ENCODE results near the gene GATAD2A. TPM values are rescaled to one million over a fixed set of nuclear protein-coding genes. Genes with fewer than 3 reads are reported as not detected.
A peak's percentile ranks its signal among the peaks of the same experiment; 100 is the strongest.

The GATAD2A gene
- total RNA-seq, 1 donor from 2014 or later, result 163 TPM

DNA sequence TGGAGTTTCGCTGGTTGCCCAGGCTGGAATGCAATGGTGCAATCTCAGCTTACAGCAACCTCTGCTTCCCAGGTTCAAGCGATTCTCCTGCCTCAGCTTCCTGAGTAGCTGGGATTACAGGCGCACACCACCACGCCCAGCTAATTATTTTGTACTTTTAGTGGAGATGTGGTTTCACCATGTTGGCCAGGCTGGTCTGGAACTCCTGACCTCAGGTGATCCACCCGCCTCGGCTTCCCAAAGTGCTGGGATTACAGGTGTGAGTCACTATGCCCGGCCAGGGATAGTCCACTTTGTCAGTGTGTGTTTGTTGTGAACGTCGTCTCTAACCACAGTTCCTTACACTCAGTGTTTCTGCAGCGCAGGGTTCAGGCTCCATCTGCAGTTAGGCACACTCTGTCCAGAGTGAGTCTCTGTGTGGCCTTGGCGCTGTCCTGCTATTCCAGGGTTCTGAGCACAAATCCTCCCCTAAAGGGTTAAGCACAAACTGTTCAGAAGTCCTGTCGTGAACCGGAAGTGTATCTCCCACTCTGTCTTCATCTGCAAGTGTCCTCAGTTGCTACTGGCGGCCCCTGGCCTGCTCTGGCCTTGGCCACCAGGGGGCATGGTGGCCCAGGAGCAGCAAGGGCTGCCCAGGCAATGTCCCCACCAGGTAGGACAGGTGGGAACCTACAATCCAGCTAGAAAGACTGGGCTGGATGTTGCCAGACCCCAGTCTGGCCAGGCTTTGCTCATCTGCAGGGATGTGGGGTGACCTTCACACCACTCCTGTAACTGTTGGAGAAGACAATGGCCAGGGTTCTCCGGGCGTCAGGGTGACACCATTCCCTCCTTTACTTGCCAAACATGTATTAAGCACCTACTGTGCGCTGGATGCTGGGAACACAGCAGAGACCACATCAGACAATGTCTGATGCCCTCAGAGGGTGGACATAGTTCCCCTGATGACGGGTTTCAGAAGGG is 38.8 kb upstream of the GATAD2A start:
- peak; percentile 54 for DNase-seq (ENCODE audit: low read depth)
- TF ChIP-seq, protein P1, sequence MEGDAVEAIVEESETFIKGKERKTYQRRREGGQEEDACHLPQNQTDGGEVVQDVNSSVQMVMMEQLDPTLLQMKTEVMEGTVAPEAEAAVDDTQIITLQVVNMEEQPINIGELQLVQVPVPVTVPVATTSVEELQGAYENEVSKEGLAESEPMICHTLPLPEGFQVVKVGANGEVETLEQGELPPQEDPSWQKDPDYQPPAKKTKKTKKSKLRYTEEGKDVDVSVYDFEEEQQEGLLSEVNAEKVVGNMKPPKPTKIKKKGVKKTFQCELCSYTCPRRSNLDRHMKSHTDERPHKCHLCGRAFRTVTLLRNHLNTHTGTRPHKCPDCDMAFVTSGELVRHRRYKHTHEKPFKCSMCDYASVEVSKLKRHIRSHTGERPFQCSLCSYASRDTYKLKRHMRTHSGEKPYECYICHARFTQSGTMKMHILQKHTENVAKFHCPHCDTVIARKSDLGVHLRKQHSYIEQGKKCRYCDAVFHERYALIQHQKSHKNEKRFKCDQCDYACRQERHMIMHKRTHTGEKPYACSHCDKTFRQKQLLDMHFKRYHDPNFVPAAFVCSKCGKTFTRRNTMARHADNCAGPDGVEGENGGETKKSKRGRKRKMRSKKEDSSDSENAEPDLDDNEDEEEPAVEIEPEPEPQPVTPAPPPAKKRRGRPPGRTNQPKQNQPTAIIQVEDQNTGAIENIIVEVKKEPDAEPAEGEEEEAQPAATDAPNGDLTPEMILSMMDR (IDR thresholded peaks at IDR 0.05; ENCODE audit: insufficient read depth, low read depth, low read length), result peak; percentile 82
- no peak for TF ChIP-seq EZH2 (IDR thresholded peaks at IDR 0.05; ENCODE audit: insufficient read depth, low read length)
- Histone ChIP-seq H4K20me1 (ENCODE audit: insufficient read depth, low read length) (no peaks in the 10 kb centered on the region), H3K27me3 (ENCODE audit: insufficient read depth, low read length) (no peaks in the 10 kb centered on the region), H3K4me2 (ENCODE audit: low read length) (peak overlapping the region; percentile 52), H3K36me3 (ENCODE audit: insufficient read depth, low read length) (no peaks in the 10 kb centered on the region), H2AFZ (ENCODE audit: low read depth, low read length) (peak overlapping the region; percentile 85), H3K79me2 (ENCODE audit: insufficient read depth, low read length) (no peaks in the 10 kb centered on the region), H3K27ac (ENCODE audit: low read depth, low read length) (no peak overlapping the region), H3K9ac (ENCODE audit: low read length) (peak overlapping the region; percentile 31), H3K9me3 (ENCODE audit: insufficient read depth, low read depth, low read length) (no peaks in the 10 kb centered on the region), H3K4me1 (ENCODE audit: insufficient read depth, low read length) (peaks cover 6% of the 10 kb centered on the region), H3K4me3 (ENCODE audit: insufficient read depth, low read depth, low read length) (no peak overlapping the region)
- FAIRE-seq, result no peak
- no peaks in the 10 kb centered on the region for H3K36me3 Mint-ChIP-seq (ENCODE audit: low read depth, unreplicated experiment)
- no peak overlapping the region for H3K4me3 Mint-ChIP-seq (ENCODE audit: unreplicated experiment)
- H3K4me1 Mint-ChIP-seq (ENCODE audit: low read depth, unreplicated experiment), result peaks cover 3% of the 10 kb centered on the region
- peak overlapping the region; percentile 24 for H3K27ac Mint-ChIP-seq (ENCODE audit: unreplicated experiment)
- H3K9me3 Mint-ChIP-seq (ENCODE audit: unreplicated experiment), result no peaks in the 10 kb centered on the region
- H3K27me3 Mint-ChIP-seq (ENCODE audit: low read depth, unreplicated experiment), result no peaks in the 10 kb centered on the region

DNA sequence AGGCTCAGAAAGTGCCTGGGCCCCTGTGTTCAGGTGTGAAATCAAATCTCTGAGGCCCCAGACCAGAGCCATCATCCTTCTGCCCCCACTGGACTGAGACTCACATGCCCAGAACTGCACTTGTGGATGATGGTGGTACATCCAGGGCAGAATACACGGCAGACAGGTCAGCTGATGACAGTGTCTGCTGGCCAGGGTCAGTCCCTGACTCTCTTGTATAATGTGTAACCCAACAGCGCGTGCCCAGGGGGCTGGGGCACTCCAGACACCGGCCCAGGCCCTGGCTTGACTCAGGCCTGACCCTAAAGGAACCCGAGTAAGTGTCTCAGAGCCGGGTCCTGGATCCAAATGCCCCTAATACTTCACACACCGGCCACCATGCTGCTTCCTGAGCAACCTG is 37.4 kb upstream of the GATAD2A start:
- no peaks in the 10 kb centered on the region for H4K20me1 ChIP-seq (ENCODE audit: insufficient read depth, low read length)
- H3K4me1 ChIP-seq (ENCODE audit: insufficient read depth, low read length), result peaks cover 6% of the 10 kb centered on the region
- no peaks in the 10 kb centered on the region for H3K79me2 ChIP-seq (ENCODE audit: insufficient read depth, low read length)
- no peaks in the 10 kb centered on the region for H3K9me3 ChIP-seq (ENCODE audit: insufficient read depth, low read depth, low read length)
- H3K9ac ChIP-seq (ENCODE audit: low read length), result no peak overlapping the region
- Mint-ChIP-seq H3K4me3 (ENCODE audit: unreplicated experiment) (no peak overlapping the region), H3K27ac (ENCODE audit: unreplicated experiment) (no peak overlapping the region), H3K27me3 (ENCODE audit: low read depth, unreplicated experiment) (no peaks in the 10 kb centered on the region), H3K36me3 (ENCODE audit: low read depth, unreplicated experiment) (no peaks in the 10 kb centered on the region), H3K9me3 (ENCODE audit: unreplicated experiment) (no peaks in the 10 kb centered on the region), H3K4me1 (ENCODE audit: low read depth, unreplicated experiment) (peaks cover 3% of the 10 kb centered on the region)
- no peak for TF ChIP-seq EZH2 (IDR thresholded peaks at IDR 0.05; ENCODE audit: insufficient read depth, low read length)
- TF ChIP-seq, protein P1 (IDR thresholded peaks at IDR 0.05; ENCODE audit: insufficient read depth, low read depth, low read length), result no peak
- H3K4me3 ChIP-seq (ENCODE audit: insufficient read depth, low read depth, low read length), result no peak overlapping the region
- H3K27ac ChIP-seq (ENCODE audit: low read depth, low read length), result no peak overlapping the region
- H3K36me3 ChIP-seq (ENCODE audit: insufficient read depth, low read length), result no peaks in the 10 kb centered on the region
- H3K27me3 ChIP-seq (ENCODE audit: insufficient read depth, low read length), result no peaks in the 10 kb centered on the region
- DNase-seq (ENCODE audit: low read depth) (no peak), FAIRE-seq (no peak)
- no peak overlapping the region for H3K4me2 ChIP-seq (ENCODE audit: low read length)
- no peak overlapping the region for H2AFZ ChIP-seq (ENCODE audit: low read depth, low read length)

DNA sequence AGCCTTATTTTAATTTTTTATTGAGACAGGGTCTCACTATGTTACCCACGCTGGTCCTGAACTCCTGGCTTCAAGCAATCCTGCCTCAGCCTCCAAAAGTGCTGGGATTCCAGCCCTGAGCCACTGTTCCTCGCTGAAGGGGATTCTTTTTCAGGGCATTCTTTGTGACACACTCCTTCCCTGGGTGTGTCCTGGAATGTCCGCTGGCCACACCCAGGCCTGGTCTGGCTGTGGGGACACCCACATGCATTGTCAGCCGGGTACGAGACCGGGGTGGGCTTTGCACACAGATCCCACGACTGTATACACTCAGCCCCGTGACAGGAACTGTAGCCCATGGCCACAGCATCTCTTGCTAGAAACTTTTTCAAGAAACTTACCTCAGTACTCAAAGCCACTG is 34.4 kb upstream of the GATAD2A start:
- DNase-seq (ENCODE audit: low read depth) (no peak), FAIRE-seq (no peak)
- H3K27ac Mint-ChIP-seq (ENCODE audit: unreplicated experiment), result no peak overlapping the region
- H3K4me3 Mint-ChIP-seq (ENCODE audit: unreplicated experiment), result no peak overlapping the region
- no peaks in the 10 kb centered on the region for H3K27me3 Mint-ChIP-seq (ENCODE audit: low read depth, unreplicated experiment)
- Histone ChIP-seq H3K27ac (ENCODE audit: low read depth, low read length) (no peak overlapping the region), H2AFZ (ENCODE audit: low read depth, low read length) (no peak overlapping the region), H3K79me2 (ENCODE audit: insufficient read depth, low read length) (no peaks in the 10 kb centered on the region), H3K4me3 (ENCODE audit: insufficient read depth, low read depth, low read length) (no peak overlapping the region), H3K27me3 (ENCODE audit: insufficient read depth, low read length) (no peaks in the 10 kb centered on the region), H3K4me1 (ENCODE audit: insufficient read depth, low read length) (peaks cover 6% of the 10 kb centered on the region), H4K20me1 (ENCODE audit: insufficient read depth, low read length) (no peaks in the 10 kb centered on the region), H3K9me3 (ENCODE audit: insufficient read depth, low read depth, low read length) (no peaks in the 10 kb centered on the region), H3K4me2 (ENCODE audit: low read length) (no peak overlapping the region), H3K36me3 (ENCODE audit: insufficient read depth, low read length) (no peaks in the 10 kb centered on the region), H3K9ac (ENCODE audit: low read length) (no peak overlapping the region)
- H3K4me1 Mint-ChIP-seq (ENCODE audit: low read depth, unreplicated experiment), result no peaks in the 10 kb centered on the region
- H3K9me3 Mint-ChIP-seq (ENCODE audit: unreplicated experiment), result no peaks in the 10 kb centered on the region
- no peak for TF ChIP-seq EZH2 (IDR thresholded peaks at IDR 0.05; ENCODE audit: insufficient read depth, low read length)
- TF ChIP-seq, protein P1 (IDR thresholded peaks at IDR 0.05; ENCODE audit: insufficient read depth, low read depth, low read length), result no peak
- H3K36me3 Mint-ChIP-seq (ENCODE audit: low read depth, unreplicated experiment), result no peaks in the 10 kb centered on the region

All from astrocyte (in vitro differentiated cells and primary cell).